Lower leg skin (tissue), 3 donors: ENCODE data around the gene ITGB5.

Experiments used
- CTCF ChIP-seq, 3 donors: fragments of 450-650 bp; IDR thresholded peaks; one replicate each; pipeline ENCODE4 v1.5.1; 2016; ENCODE audit warnings: antibody characterized with exemption in 3 of 3, mild to moderate bottlenecking in 3 of 3, moderate library complexity in 2 of 3
- POLR2A ChIP-seq, 2 donors: fragments of 450-650 bp; IDR thresholded peaks; one replicate each; pipeline ENCODE4 v1.6.1; 2016 to 2017; ENCODE audit warnings: antibody characterized with exemption in 2 of 2, mild to moderate bottlenecking in 1 of 2, moderate library complexity in 1 of 2

- TF ChIP-seq POLR2A (IDR thresholded peaks at IDR 0.05) (no peak), CTCF (IDR thresholded peaks at IDR 0.05) (no peak)
These were observed 114.9 kb downstream of the ITGB5 start for GRCh38 chr3:124772081-124772831.
